SJSA1 (cell line): Measurements from ENCODE around the gene CAB39. TPM values are rescaled to one million over a fixed set of nuclear protein-coding genes. Genes with fewer than 3 reads are reported as not detected.
"Not testable (repeated sequence)": the region's sequence is repeated elsewhere in the genome, so short reads cannot be mapped to it uniquely, and the experiment has no call there.

ENCODE experiments used
- DNase-seq, 2 experiments: peaks; one replicate each; pipeline ENCODE4 v3.0.0-alpha.2; 2015 to 2020; ENCODE audit warnings: low spot score in 2 of 2, low read depth in 1 of 2
- H3K27ac ChIP-seq: fragments of 250-450 bp; sonication (Bioruptor Pico); 2 replicates; pipeline ENCODE4 v1.5.1; 2020; ENCODE audit warnings: mild to moderate bottlenecking, moderate library complexity
- H3K27me3 ChIP-seq: fragments of 250-450 bp; sonication (Bioruptor Pico); replicated peaks from 2 replicates; pipeline ENCODE4 v1.5.1; 2020; ENCODE audit warnings: mild to moderate bottlenecking, moderate library complexity
- H3K36me3 ChIP-seq: fragments of 250-450 bp; sonication (Bioruptor Pico); 2 replicates; pipeline ENCODE4 v1.5.1; 2020; ENCODE audit warnings: mild to moderate bottlenecking
- H3K4me1 ChIP-seq: fragments of 250-450 bp; sonication (Bioruptor Pico); replicated peaks from 2 replicates; pipeline ENCODE4 v1.6.1; 2021; ENCODE audit warnings: mild to moderate bottlenecking
- H3K4me3 ChIP-seq: fragments of 250-450 bp; sonication (Bioruptor Pico); 2 replicates; pipeline ENCODE4 v1.5.1; 2020; ENCODE audit warnings: mild to moderate bottlenecking
- H3K9me3 ChIP-seq: fragments of 250-450 bp; sonication (Bioruptor Pico); replicated peaks from 2 replicates; pipeline ENCODE4 v1.5.1; 2020; ENCODE audit warnings: mild to moderate bottlenecking
- total RNA-seq: library from RNA; depleted of rRNA; stranded (reverse); fragments of >200 nt; shearing (Covaris generic); gene quantifications from 2 replicates; pipeline ENCODE4 v1.2.3, GENCODE V29; 2014

The CAB39 gene
- total RNA-seq, 1 experiment from 2014 or later = 108 TPM

GRCh38 chr2:230691005-230691647 is 21.5 kb upstream of the CAB39 start:
- H3K4me3 ChIP-seq = no peak overlapping the region
- H3K4me1 ChIP-seq = peaks cover 26% of the 10 kb centered on the region
- no peaks in the 10 kb centered on the region for H3K9me3 ChIP-seq
- H3K27ac ChIP-seq = no peak overlapping the region; the same call in 1 of the 2 replicates
- no peaks in the 10 kb centered on the region for H3K36me3 ChIP-seq
- H3K27me3 ChIP-seq = no peaks in the 10 kb centered on the region
- DNase-seq = peak; percentile 71 to 81

GRCh38 chr2:230692760-230693159 is 19.9 kb upstream of the CAB39 start:
- Histone ChIP-seq H3K9me3 (no peaks in the 10 kb centered on the region), H3K27me3 (no peaks in the 10 kb centered on the region)
- DNase-seq = no peak

GRCh38 chr2:230693411-230693810 is 19.2 kb upstream of the CAB39 start:
- H3K4me3 ChIP-seq = no peak overlapping the region
- no peak for DNase-seq
- H3K4me1 ChIP-seq = peaks cover 20% of the 10 kb centered on the region
- no peaks in the 10 kb centered on the region for H3K36me3 ChIP-seq
- no peaks in the 10 kb centered on the region for H3K9me3 ChIP-seq
- H3K27ac ChIP-seq = no peak overlapping the region
- no peaks in the 10 kb centered on the region for H3K27me3 ChIP-seq

More at GRCh38 chr2:230692760-230693159, 19.9 kb upstream of the CAB39 start:
- peaks cover 21% of the 10 kb centered on the region for H3K4me1 ChIP-seq
- no peaks in the 10 kb centered on the region for H3K36me3 ChIP-seq
- no peak overlapping the region for H3K27ac ChIP-seq
- H3K4me3 ChIP-seq = no peak overlapping the region

GRCh38 chr2:230694241-230694640 is 18.4 kb upstream of the CAB39 start:
- no peak overlapping the region for H3K27ac ChIP-seq
- no peaks in the 10 kb centered on the region for H3K9me3 ChIP-seq
- peaks cover 20% of the 10 kb centered on the region for H3K4me1 ChIP-seq
- no peaks in the 10 kb centered on the region for H3K27me3 ChIP-seq
- no peaks in the 10 kb centered on the region for H3K36me3 ChIP-seq
- DNase-seq = no peak
- H3K4me3 ChIP-seq = no peak overlapping the region

GRCh38 chr2:230695551-230695950 is 17.1 kb upstream of the CAB39 start:
- Histone ChIP-seq H3K27ac (no peak overlapping the region), H3K27me3 (no peaks in the 10 kb centered on the region), H3K4me1 (peaks cover 13% of the 10 kb centered on the region), H3K9me3 (no peaks in the 10 kb centered on the region), H3K4me3 (no peak overlapping the region), H3K36me3 (no peaks in the 10 kb centered on the region)
- DNase-seq = no peak

- H3K9me3 ChIP-seq = no peaks in the 10 kb centered on the region
- DNase-seq = no peak
- H3K27me3 ChIP-seq = no peaks in the 10 kb centered on the region
- no peaks in the 10 kb centered on the region for H3K36me3 ChIP-seq
- H3K27ac ChIP-seq = no peak overlapping the region
- H3K4me3 ChIP-seq = no peak overlapping the region
- peaks cover 2% of the 10 kb centered on the region for H3K4me1 ChIP-seq
Observed at GRCh38 chr2:230696670-230697069, 16.0 kb upstream of the CAB39 start.

- no peaks in the 10 kb centered on the region for H3K4me1 ChIP-seq
- no peak overlapping the region for H3K4me3 ChIP-seq
- H3K9me3 ChIP-seq = no peaks in the 10 kb centered on the region
- H3K27me3 ChIP-seq = no peaks in the 10 kb centered on the region
- no peak overlapping the region for H3K27ac ChIP-seq
- no peak for DNase-seq
- H3K36me3 ChIP-seq = no peaks in the 10 kb centered on the region
Observed at GRCh38 chr2:230697676-230698075, 15.0 kb upstream of the CAB39 start.

- H3K4me1 ChIP-seq, DNase-seq, H3K36me3 ChIP-seq, H3K9me3 ChIP-seq, H3K4me3 ChIP-seq, H3K27me3 ChIP-seq, H3K27ac ChIP-seq: not testable (repeated sequence)
Observed at GRCh38 chr2:230698753-230699152, 13.9 kb upstream of the CAB39 start.

GRCh38 chr2:230700447-230700846 is 12.2 kb upstream of the CAB39 start:
- no peaks in the 10 kb centered on the region for H3K9me3 ChIP-seq
- no peaks in the 10 kb centered on the region for H3K36me3 ChIP-seq
- H3K4me1 ChIP-seq = no peaks in the 10 kb centered on the region
- no peak overlapping the region for H3K27ac ChIP-seq
- DNase-seq = no peak
- no peaks in the 10 kb centered on the region for H3K27me3 ChIP-seq
- H3K4me3 ChIP-seq = no peak overlapping the region

GRCh38 chr2:230701308-230701707 is 11.3 kb upstream of the CAB39 start:
- no peak for DNase-seq
- no peaks in the 10 kb centered on the region for H3K27me3 ChIP-seq
- H3K4me1 ChIP-seq = no peaks in the 10 kb centered on the region
- no peaks in the 10 kb centered on the region for H3K36me3 ChIP-seq
- no peaks in the 10 kb centered on the region for H3K9me3 ChIP-seq
- no peak overlapping the region for H3K4me3 ChIP-seq
- no peak overlapping the region for H3K27ac ChIP-seq

GRCh38 chr2:230702457-230702856 is 10.2 kb upstream of the CAB39 start:
- not testable (repeated sequence) for H3K4me3 ChIP-seq, DNase-seq, H3K27me3 ChIP-seq, H3K36me3 ChIP-seq, H3K9me3 ChIP-seq, H3K27ac ChIP-seq, H3K4me1 ChIP-seq

- DNase-seq = no peak
- Histone ChIP-seq H3K4me3 (no peak overlapping the region), H3K27me3 (no peaks in the 10 kb centered on the region), H3K9me3 (no peaks in the 10 kb centered on the region), H3K27ac (no peak overlapping the region), H3K4me1 (no peaks in the 10 kb centered on the region), H3K36me3 (no peaks in the 10 kb centered on the region)
Observed at GRCh38 chr2:230703514-230703913, 9.1 kb upstream of the CAB39 start.

- no peak overlapping the region for H3K27ac ChIP-seq
- DNase-seq = no peak
- no peaks in the 10 kb centered on the region for H3K36me3 ChIP-seq
- H3K9me3 ChIP-seq = no peaks in the 10 kb centered on the region
- no peaks in the 10 kb centered on the region for H3K27me3 ChIP-seq
- H3K4me1 ChIP-seq = no peaks in the 10 kb centered on the region
- no peak overlapping the region for H3K4me3 ChIP-seq
Observed at GRCh38 chr2:230706053-230706521, 6.6 kb upstream of the CAB39 start.

GRCh38 chr2:230706966-230707365 is 5.7 kb upstream of the CAB39 start:
- H3K4me3 ChIP-seq = no peak overlapping the region
- H3K4me1 ChIP-seq = peaks cover 3% of the 10 kb centered on the region; the same call in 1 of the 2 replicates
- no peak overlapping the region for H3K27ac ChIP-seq
- no peaks in the 10 kb centered on the region for H3K27me3 ChIP-seq
- DNase-seq = no peak
- H3K9me3 ChIP-seq = no peaks in the 10 kb centered on the region
- no peaks in the 10 kb centered on the region for H3K36me3 ChIP-seq

GRCh38 chr2:230708204-230708603 is 4.4 kb upstream of the CAB39 start:
- Histone ChIP-seq H3K4me1 (peaks cover 5% of the 10 kb centered on the region; the same call in 1 of the 2 replicates), H3K27me3 (no peaks in the 10 kb centered on the region), H3K9me3 (peaks cover 9% of the 10 kb centered on the region), H3K4me3 (no peak overlapping the region), H3K36me3 (peaks cover 6% of the 10 kb centered on the region), H3K27ac (no peak overlapping the region)
- DNase-seq = no peak
